Pericardium fibroblast (primary cell): ENCODE data around the gene CD52. TPM values are rescaled to one million over a fixed set of nuclear protein-coding genes. Genes with fewer than 3 reads are reported as not detected.

Experiments used
- total RNA-seq: library from RNA; depleted of rRNA; stranded (reverse); fragments of >200 nt; gene quantifications from 2 replicates; pipeline ENCODE4 v1.2.3, GENCODE V29; 2015

Gene CD52, protein sequence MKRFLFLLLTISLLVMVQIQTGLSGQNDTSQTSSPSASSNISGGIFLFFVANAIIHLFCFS
- not detected in 2 replicates for total RNA-seq

DNA sequence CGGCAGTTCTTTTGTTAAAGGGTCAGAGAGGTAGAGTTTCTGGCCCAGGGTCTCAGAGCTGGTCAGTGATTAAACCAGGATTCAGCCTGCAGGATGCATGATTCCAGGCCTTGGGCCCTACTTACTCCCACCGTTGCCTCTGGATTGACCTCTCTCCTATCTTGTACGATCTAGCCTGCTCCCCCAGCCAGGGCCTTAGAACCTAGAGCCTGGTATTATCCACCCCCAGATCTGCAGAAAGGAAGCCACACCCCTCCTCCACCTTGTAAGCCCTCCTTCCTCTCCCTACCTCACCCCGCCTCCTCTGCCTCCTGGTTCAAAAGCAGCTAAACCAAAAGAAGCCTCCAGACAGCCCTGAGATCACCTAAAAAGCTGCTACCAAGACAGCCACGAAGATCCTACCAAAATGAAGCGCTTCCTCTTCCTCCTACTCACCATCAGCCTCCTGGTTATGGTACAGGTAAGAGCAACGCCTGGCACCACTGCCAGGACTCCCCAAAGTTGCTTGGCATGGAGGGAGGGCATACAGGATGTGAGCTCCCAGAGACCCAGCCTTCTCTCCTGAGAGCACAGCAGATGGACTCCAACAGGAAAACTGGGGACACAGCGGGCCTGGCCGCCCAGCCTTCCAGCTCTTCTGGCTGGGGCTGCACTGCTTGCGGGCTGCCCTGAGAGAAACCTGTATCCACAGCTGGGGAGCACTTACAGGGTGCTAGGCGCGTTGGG is at the start of gene CD52:
TSS of gene CD52 (plus strand) at position 347 of the 726 bp plus-strand sequence. CDS start at position 407, 60 bp downstream.

DNA sequence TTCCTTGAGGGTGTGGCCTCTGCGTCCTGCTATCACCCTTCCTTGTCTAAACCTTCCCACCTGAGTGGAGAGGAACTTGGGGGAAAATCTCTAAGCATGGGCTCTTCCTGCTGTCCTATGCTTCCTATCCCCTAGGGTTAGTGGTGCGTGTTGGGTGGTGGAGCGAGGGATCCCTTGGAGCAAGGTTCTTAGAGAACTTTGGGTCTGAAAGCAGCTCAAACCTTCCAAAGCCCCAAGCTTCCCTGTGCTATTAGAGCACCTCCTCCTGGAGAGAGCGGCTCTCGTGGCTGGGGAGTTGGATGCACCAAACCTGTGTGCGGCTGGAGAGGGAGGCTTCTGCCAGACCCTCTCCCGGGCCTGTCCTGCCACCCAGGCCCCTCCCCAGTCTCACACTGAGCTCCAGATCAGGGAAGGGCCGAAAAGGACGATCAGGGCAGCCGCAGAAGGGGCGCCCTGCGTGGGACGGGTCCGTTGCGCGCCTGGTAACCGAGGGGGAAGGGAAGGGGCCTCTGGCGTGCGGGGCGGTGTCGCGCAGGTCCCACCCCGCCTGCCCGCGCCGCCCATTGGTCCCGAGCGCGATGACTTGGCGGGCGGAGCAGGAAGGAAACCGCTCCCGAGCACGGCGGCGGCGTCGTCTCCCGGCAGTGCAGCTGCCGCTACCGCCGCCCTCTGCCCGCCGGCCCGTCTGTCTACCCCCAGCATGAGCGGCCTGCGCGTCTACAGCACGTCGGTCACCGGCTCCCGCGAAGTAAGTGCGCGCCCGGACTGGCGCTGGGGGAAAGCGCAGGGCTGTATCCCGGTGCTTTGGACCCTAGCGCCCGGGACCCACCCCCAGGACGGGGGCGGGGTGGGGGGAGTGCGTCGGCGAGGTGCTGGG is 38.1 kb upstream of the CD52 start, which contains the start of gene SH3BGRL3:
TSS of gene SH3BGRL3 (plus strand) at position 631 of the 877 bp plus-strand sequence. CDS start at position 701, 70 bp downstream.

DNA sequence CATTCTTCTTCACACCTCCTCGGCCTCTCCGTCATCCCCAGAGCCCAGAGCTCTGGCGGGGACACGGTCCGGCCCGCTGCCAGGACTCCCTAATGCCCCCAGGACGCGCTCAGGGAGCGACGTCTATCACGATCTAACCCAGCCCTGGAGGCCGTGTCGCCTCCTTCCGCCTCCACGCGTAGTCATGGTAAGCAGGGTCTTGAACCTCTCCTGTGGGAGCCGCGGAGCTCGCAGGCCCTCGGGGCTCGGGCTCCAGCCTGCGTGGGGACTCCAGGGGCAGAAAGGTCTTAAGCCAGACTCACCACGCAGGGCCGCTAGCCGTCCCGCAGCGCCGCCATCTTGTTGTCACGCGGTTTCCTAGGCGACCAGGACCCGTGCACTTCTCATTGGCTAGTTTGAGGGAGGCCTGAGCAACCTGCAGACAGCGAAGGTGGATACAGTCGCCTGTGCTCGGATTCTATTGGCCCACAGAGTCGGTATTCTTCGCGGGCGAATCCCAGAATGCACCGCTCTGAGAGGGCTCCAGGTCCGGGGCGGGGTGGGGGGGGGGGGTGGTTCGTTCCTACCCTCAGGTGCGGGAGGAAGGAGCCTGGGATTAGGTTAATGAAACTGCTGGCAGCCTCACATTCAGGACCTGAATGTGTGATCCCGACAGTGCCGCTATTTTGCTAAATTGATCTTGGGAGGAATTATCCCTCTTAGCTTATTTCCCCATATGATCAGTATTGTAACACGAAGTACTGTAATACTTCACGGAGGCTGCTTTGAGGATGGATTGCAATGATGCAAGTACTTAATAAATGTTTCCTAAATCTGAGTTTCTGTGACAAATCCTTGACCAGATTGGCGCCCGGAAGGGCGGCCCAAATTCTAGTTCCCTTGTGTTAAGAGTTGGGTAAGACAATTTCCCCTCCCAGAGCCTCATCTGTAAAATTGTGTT is 11.2 kb upstream of the CD52 start, which contains the start of gene UBXN11:
TSS of gene UBXN11 (minus strand) at position 347 of the 940 bp plus-strand sequence. CDS start 3,753 bp downstream, outside the sequence.

GRCh38 chr1:26353976-26354820 is 36.4 kb downstream of the CD52 start, which contains the start of gene CRYBG2:
Gene CRYBG2, minus strand, starts transcription at chr1:26354130. Its CDS starts 7,473 bp downstream, at chr1:26346657.

Other genes starting within 250 kb of the CD52 start
- gene PDIK1L, start 206.1 kb upstream of the CD52 start, total RNA-seq: 1.7 and 1.9 TPM in 2 replicates
- 0.43 TPM in 1 of 2 replicates, not detected in the other for gene FAM110D, start 158.9 kb upstream of the CD52 start, total RNA-seq
- not detected in 2 replicates for gene C1orf232, start 149.0 kb upstream of the CD52 start, total RNA-seq
- gene ZNF593, start 148.1 kb upstream of the CD52 start, total RNA-seq: 36.7 and 58.7 TPM in 2 replicates
- 0.23 TPM in 1 of 2 replicates, not detected in the other for gene ZNF593OS, start 146.1 kb upstream of the CD52 start, total RNA-seq
- 0.17 and 1.8 TPM in 2 replicates for gene CNKSR1, start 140.5 kb upstream of the CD52 start, total RNA-seq
- gene CATSPER4, start 127.4 kb upstream of the CD52 start, total RNA-seq: not detected in 2 replicates
- gene CEP85, start 83.8 kb upstream of the CD52 start, total RNA-seq: 6.0 TPM in 2 replicates
- gene SH3BGRL3, start 37.9 kb upstream of the CD52 start, total RNA-seq: 121 and 201 TPM in 2 replicates
- 2.2 and 2.8 TPM in 2 replicates for gene UBXN11, start 11.3 kb upstream of the CD52 start, total RNA-seq
- gene CRYBG2, start 36.2 kb downstream of the CD52 start, total RNA-seq: not detected in 2 replicates
- not detected in 2 replicates for gene ZNF683, start 54.8 kb downstream of the CD52 start, total RNA-seq
- not detected in 2 replicates for gene LIN28A, start 92.9 kb downstream of the CD52 start, total RNA-seq
- 27.4 and 32.0 TPM in 2 replicates for gene DHDDS, start 114.4 kb downstream of the CD52 start, total RNA-seq
- gene HMGN2, start 154.5 kb downstream of the CD52 start, total RNA-seq: 272 and 287 TPM in 2 replicates
- gene RPS6KA1, start 211.8 kb downstream of the CD52 start, total RNA-seq: 0.77 and 2.0 TPM in 2 replicates